Measurements from ENCODE around the gene RGS6.
A peak's percentile ranks its signal among the peaks of the same experiment; 100 is the strongest.

RGS6 gene

GRCh38 chr14:72492196-72492595 is 560.0 kb downstream of the RGS6 start:
- DNase-seq (ENCODE audit: low read depth in 3 of 3, low spot score in 1 of 3): no peak

GRCh38 chr14:72495668-72496067 is 563.4 kb downstream of the RGS6 start:
- no peak for DNase-seq (ENCODE audit: low read depth in 3 of 3, low spot score in 1 of 3)

DNA sequence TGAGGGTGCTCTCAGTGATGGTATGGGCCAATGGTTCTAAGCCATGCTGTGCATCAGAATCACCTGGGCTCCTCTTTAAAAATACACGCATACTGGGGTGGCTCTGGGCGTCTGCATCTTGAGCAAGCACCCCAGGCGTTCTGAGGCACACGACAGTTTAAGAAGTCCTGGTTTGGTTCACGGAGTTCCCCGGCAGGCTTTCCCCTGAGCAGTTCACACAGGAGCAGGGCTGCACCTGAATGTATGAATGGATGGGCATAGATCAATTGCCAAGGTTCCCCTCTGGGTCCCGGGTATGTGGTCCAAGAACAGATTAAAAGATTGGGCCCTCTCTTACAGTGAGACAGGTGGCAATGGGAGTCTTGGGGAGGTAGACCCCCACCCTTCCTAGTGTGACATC is 566.4 kb downstream of the RGS6 start:
- DNase-seq (ENCODE audit: low read depth in 3 of 3, low spot score in 1 of 3): no peak

DNA sequence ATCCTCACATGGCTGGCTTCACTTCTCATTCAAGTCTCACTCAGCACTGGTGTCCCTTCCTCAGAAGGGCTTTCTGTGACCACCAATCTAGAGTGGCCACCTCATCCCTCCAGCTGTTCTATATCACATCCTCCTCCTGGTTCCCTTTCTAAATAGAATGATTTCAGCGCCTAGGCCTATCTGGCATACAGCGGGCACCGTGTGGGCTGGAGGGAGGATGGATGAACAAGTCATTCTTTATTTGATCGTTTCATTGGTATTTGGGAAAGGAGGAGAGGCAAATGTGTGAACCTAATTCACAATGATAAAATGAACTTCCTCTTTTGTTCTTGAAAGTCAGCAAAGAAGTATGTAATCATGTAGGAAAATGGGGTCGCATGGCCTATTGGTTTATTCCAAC is 567.5 kb downstream of the RGS6 start:
- DNase-seq (ENCODE audit: low read depth in 3 of 3, low spot score in 1 of 3): no peak

DNA sequence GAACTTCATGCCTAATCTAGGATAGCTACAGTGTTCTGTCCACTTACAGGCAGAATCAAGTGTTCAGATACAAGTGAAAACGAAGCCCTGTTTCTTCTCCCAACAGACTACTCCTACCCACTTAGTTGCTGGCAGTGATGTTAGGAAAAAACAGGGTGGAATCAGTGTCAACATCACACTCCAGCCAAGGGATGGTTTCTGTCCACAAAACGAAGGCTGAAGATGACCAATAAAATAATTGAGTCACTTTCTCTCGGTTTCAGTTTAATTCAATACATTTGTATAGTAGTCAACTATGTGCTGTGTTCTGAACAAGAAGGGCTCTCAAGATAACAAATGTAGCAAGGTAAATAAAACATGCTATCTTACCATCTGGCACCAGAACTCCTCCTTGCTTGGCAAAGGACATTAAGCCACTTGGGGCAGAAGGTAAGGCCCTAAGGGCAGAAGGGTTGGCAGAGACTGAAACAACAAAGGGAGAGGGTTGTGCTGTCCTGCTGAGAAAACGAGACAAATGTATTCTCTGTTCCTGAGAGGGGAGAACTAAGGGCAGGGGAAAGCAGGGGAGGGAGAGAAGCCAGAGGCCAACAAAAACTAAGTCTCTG is 568.1 kb downstream of the RGS6 start:
- no peak for DNase-seq (ENCODE audit: low read depth in 3 of 3, low spot score in 1 of 3)

- no peak for DNase-seq (ENCODE audit: low read depth in 3 of 3, low spot score in 1 of 3)
These were observed 569.2 kb downstream of the RGS6 start for GRCh38 chr14:72501439-72501838.

DNA sequence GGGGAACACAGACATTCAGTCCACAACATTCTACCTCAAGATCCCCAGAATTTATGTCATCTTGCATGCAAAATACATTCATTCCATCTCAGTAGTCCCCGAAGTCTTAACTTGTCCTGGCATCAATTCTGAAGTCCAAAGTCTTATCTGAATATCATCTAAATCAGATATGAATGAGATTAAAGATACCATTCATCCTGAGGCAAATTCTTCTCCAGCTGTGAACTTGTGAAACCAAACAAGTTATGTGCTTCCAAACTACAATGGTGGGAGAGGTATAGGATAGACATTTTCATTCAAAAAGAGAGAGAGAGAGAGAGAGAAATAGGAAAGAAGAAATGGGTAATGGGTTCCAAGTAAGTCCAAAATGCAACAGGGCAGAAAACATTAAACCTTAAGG is 571.0 kb downstream of the RGS6 start:
- no peak for DNase-seq (ENCODE audit: low read depth in 3 of 3, low spot score in 1 of 3)

DNA sequence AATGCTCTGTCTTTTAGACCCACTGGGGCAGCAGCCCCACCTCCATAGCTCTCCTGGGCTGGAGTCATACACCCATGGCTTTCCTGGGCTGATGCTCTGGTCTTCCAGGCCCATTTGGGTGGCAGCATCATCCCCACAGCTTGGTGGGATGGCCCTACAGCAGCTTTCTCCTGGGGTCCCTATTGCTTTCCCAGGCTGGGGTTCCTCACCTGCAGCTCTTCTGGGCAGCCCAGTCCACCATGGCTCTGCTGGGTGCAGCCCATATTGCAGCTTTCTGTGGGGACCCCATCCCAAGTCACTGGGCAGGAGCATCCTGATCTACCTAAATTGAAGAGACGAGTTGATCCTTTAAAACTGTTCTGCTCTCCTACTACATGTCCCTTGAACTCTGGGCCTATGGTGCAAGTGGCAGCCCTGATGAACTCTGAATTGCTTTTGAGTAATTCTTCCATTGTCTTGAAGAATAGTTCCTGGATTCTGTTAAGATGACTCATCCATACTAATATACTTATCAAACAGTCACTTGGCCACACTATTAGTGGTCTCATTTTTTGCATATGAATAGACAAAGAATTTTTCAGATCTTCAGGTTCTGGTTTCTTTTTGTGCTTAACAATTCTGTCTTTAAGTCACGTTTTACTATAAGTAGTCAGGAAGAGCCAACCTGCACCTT is 571.6 kb downstream of the RGS6 start:
- no peak for DNase-seq (ENCODE audit: low read depth in 3 of 3, low spot score in 1 of 3)

DNA sequence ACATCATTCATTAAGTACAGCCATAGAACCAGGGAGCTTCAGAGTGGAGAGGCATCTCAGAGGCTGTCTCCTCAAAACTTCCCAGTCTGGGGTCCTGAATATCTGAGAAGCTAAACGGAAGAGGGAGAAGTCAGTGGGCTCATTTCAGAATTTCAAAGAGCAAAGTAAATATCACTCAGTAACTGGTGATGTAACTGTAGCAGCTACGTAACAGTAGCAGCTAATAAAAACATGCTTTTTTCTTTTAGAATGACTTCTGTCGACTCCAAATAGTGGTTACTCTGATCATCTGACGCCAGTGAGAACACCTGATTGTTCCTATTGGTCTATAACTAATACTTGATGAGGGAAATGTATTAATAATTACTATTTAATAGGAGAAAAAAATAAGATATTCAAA is 578.3 kb downstream of the RGS6 start:
- no peak for DNase-seq (ENCODE audit: low read depth in 3 of 3, low spot score in 1 of 3)

- no peak for DNase-seq (ENCODE audit: low read depth in 3 of 3, low spot score in 1 of 3)
These were observed 580.1 kb downstream of the RGS6 start for GRCh38 chr14:72512281-72512680.

- no peak for DNase-seq (ENCODE audit: low read depth in 3 of 3, low spot score in 1 of 3)
These were observed 580.7 kb downstream of the RGS6 start for GRCh38 chr14:72512925-72513324.

DNA sequence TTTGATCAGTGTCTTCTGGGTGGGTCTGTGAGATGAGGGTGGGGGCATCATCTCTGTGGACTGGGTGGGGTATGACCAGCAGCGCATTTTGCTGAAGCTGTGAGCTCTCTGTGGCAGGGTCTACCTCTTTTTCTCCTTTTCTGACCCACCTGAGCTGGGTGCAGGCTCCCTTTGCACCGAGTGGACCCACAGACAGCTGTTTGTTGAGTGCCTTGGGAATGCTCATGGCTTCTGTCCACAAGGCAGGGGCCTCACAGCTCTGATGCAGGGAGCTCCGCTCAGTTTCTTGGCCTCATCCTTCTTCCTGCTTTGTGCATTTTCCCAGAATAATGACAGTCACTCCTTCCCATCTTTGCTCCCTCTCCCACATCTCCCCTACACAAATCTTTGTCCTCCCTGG is 581.1 kb downstream of the RGS6 start:
- DNase-seq (ENCODE audit: low read depth in 3 of 3, low spot score in 1 of 3): no peak

DNA sequence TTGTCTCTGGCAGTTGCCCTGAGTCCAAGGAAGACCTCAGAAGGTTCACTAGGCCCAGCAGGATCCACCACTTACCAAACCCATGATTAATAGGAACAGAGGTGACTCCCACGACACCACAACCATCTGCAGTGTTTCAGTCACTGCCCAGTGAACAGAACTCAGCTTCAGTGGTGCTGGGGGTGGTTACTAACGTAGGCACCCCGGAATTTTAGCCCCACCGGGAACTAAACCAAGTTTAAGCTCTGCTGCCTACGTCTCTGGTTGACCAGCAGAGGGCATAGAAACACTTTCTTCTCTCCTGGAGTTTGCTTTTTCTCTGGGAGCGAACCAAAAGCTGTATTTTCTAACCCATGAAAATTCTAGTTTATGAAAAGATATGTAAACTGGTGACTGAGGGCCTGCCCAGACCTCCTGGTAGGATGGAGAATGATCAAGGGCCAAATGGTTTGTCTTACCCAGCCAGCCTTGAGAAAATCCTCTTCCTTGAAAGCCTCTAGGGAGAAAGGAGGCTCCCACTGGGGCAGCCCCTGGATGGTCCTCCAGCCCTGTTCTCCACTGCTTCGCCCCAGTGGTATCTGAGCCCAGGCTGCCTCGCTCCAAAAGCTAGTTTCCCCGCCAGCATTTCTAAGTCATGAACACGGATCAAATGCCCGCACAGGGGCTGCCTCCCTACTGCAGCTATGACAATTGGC is 581.9 kb downstream of the RGS6 start:
- no peak for DNase-seq (ENCODE audit: low read depth in 3 of 3, low spot score in 1 of 3)

DNA sequence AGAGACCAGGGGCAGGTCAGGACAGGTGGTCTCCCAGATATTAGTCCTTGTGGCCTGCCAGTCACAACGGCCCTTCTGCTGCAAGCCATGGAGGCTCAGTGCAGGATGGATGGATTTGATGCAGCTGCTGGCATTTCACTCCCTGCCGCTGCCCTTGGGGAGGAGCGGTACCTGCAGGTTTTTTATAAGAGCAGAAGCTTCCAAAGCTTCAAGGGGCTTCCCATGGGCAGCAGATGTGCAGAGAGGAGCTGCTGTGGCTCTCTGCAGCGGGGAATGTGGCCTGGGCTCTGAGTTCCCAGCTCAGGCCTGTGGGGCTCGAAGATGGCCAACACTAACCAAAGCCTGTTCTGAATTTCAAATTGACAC is 582.4 kb downstream of the RGS6 start:
- DNase-seq (ENCODE audit: low read depth in 3 of 3, low spot score in 1 of 3): no peak

DNA sequence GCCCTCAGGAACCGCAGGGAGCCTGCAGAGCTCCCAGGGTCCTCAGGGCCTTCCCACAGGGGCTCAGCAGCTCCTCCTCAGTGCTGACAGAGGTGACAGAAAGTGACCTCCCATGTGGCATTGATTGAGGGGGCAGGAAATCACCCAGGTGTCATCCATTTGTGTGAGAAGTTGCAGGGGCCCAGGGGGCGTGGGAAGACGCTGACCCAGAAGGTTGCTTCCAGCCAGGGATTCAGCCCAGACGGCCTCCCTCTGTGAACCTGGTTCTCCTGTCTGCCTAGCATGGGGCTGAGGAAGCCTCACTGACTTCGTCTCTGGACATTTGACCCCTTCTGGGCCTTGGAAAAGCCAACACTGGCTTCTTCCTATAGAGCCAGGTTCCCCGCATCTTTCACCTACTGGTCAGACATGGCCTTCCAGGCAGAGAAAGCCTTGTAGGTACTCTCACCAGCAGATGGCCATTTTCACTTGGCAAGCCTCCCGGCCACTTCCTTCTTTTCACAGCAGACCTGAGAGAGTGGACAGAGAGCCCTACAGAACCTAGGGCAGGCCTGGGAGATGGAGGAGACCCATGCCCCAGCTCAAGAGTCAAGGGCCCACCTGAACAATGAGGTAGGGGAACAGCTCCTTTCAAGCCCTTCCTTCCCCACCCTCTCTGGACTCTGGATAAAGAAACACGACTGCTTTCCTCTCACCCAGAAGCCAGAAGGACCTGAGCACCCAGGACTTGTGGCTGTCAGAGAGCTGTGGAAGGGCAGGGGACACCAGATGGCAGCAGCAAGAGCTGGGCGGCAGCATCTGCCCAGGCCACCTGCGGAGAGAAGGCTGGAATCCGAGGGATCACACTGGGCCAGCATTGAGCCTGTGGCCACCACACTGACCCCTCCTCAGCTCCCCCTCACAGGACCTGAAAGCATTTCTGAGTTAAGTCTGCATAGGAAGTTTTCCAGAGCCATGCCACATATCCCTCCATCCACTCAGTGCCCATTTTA is 583.8 kb downstream of the RGS6 start:
- DNase-seq (ENCODE audit: low read depth in 3 of 3, low spot score in 1 of 3): no peak

DNA sequence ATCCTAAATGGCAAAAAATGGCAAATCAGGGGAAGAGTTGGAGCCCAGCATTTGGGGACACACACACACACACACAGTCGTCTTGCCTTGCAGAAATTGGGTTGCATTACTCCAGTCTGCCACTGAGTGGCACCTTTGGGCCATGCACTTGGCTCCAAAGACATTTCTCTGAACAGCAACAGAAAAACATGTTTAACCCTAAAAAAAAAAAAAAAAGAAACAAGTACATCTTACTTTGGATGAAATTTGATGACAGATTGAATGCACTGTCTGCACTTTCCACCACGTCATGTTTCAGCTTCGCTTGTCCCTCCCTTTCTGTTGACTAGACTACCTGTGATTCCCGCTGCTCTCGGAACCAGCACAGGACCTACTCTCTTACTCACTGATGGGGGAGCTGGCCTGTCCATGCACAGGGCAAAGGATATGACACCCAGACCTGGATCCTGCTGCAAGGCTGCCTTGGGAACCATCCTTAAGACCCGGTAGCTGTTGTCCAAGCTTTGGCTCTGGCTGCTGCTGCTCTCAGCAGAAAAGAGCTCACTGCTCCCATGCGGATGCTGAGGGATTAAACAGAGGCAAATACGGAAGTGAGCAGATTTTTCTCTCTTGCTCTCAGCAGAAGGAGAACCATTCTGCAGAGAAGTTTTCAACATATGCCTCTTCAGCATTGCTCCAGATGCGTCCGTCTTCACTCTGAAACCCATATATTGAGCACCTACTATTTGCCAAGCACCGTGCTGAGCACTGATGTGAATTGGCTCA is 584.9 kb downstream of the RGS6 start:
- peak; percentile 28 to 63 (median 46) for DNase-seq (ENCODE audit: low read depth in 3 of 3, low spot score in 1 of 3)

- no peak for DNase-seq (ENCODE audit: low read depth in 3 of 3, low spot score in 1 of 3)
These were observed 585.5 kb downstream of the RGS6 start for GRCh38 chr14:72517736-72518135.

DNA sequence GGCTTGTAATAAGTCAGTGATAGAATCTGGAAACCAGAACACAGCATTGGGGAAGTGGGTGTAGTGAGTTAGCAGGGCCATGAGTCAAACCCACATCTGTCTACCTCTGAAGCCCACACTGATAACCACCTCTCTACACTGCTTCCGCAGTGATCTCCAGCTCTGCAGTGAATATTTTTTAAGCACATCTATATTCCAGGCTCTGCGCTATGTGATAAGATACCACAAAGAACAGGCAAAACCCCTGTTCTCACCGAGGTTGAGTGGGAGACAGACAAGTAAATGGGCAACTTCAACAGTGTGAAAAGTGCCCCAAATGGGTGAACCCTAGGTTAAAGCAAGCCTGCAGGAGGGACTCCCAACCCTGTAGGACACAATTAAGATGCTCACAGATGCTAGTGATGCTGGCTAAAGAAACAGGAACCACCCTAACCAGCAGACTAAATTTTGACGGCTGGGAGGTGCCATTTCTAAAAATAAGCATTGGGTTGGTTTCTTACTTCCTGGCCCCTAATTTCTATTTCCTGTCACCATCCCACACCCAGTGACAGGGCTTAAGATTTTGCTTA is 586.7 kb downstream of the RGS6 start:
- no peak for DNase-seq (ENCODE audit: low read depth in 3 of 3, low spot score in 1 of 3)

DNA sequence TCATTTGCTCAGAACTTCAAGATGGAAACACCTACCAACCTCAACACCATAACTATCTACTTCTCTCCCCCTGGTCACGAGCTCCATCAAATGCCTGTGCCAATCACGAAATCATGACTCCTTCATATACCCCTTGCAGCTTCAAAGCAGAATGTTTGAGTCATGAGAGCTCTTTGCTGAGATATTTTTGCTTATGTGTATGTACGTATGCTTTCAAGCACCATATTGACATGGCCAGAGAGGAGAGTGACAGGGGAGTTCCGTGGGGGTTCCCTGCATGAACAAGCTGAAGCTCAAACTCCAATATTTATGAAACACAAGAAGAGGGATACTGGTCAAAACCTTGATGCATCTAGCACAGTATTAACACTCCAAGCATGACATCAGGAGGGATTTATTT is 587.3 kb downstream of the RGS6 start:
- no peak for DNase-seq (ENCODE audit: low read depth in 3 of 3, low spot score in 1 of 3)

GRCh38 chr14:72521045-72521444 is 588.8 kb downstream of the RGS6 start:
- no peak for DNase-seq (ENCODE audit: low read depth in 3 of 3, low spot score in 1 of 3)
